K562 (cell line): ENCODE measurements around the gene VILL. TPM values are rescaled to one million over a fixed set of nuclear protein-coding genes. Genes with fewer than 3 reads are reported as not detected.

Experiments
- ATAC-seq: fragments of 200-7000 bp; cut with Tn5 transposase; 3 replicates; pipeline ENCODE4 v1.9.1; 2020; ENCODE audit warnings: moderate library complexity
- BruUV-seq: library from RNA; stranded (reverse); fragments of 400-500 nt; replicated peaks from 2 replicates; lab custom pipeline; 2021; lab: Mats Ljungman, UMichigan
- CTCF ChIA-PET: fragments of 300-600 bp; formaldehyde crosslinking; extraction: SDS; loops from one replicate; lab custom pipeline; 2021; ENCODE audit warnings: low intra/inter-chr PET ratio; lab: Yijun Ruan, JAX
- POLR2A ChIA-PET: fragments of 300-600, 350-650 bp; sonication (Branson Sonifier 250); formaldehyde crosslinking; extraction: SDS; loops from one replicate; lab custom pipeline; 2021; ENCODE audit warnings: antibody characterized with exemption, inconsistent platforms; lab: Yijun Ruan, JAX
- DNase-seq, 4 experiments: peaks; one replicate each; pipeline versions ENCODE4 v3.0.0 to v3.0.0-alpha.2; 2011 to 2018; ENCODE audit warnings: low spot score in 3 of 4, mixed read lengths in 3 of 4; ENCODE audit errors: extremely low read depth in 1 of 4
- FAIRE-seq: peaks from 2 replicates; lab custom pipeline; 2011; peaks lifted over from hg19 to GRCh38; lab: Jason Lieb, UNC
- H2AFZ ChIP-seq: 2 replicates; pipeline ENCODE4 v1.6.0; 2011; ENCODE audit warnings: low read depth, low read length, control low read depth, inconsistent platforms
- H3K27ac ChIP-seq: fragments of 200-600 bp; 3 replicates; pipeline ENCODE4 v1.8.0; 2011; ENCODE audit warnings: low read depth, mild to moderate bottlenecking, control low read depth, inconsistent platforms, low read length, moderate library complexity, mixed read lengths; ENCODE audit errors: extremely low read depth
- H3K27me3 ChIP-seq, 2 experiments: fragments of 300-600 bp in 1 of 2; 2 replicates in 1 of 2; 3 replicates in 1 of 2; pipeline versions ENCODE4 v1.6.0 to v1.8.0; 2011; ENCODE audit warnings: inconsistent platforms in 2 of 2, low read length in 2 of 2, mild to moderate bottlenecking in 1 of 2, mixed read lengths in 1 of 2, moderate library complexity in 1 of 2; ENCODE audit not compliant: control insufficient read depth in 2 of 2, insufficient read depth in 2 of 2
- H3K36me3 ChIP-seq: fragments of 300-600 bp; 3 replicates; pipeline ENCODE4 v1.8.0; 2011; ENCODE audit warnings: mild to moderate bottlenecking, low read length, inconsistent platforms; ENCODE audit not compliant: control insufficient read depth, insufficient read depth
- H3K4me1 ChIP-seq, 2 experiments: fragments of 200-600 bp in 1 of 2; replicated peaks in 1 of 2; 2 replicates in 1 of 2; 3 replicates in 1 of 2; pipeline versions ENCODE4 v1.5.1 to v1.8.0; 2011; ENCODE audit warnings: inconsistent platforms in 2 of 2, low read length in 2 of 2, mild to moderate bottlenecking in 1 of 2, mixed read lengths in 1 of 2, moderate library complexity in 1 of 2; ENCODE audit not compliant: control insufficient read depth in 2 of 2, insufficient read depth in 2 of 2
- H3K4me2 ChIP-seq: 2 replicates; pipeline ENCODE4 v1.6.1; 2011; ENCODE audit warnings: low read length, control low read depth, inconsistent platforms, mixed read lengths; ENCODE audit not compliant: insufficient read depth
- H3K4me3 ChIP-seq: fragments of 200-600 bp; sonication (generic), shearing (Covaris generic); 2 replicates; pipeline ENCODE4 v1.5.1; 2016; ENCODE audit warnings: control low read depth, inconsistent platforms
- H3K79me2 ChIP-seq: fragments of 200-600 bp; 3 replicates; pipeline ENCODE4 v1.8.0; 2011; ENCODE audit warnings: low read length, inconsistent platforms; ENCODE audit not compliant: control insufficient read depth, insufficient read depth
- H3K9ac ChIP-seq, 2 experiments: 2 replicates each; pipeline versions ENCODE4 v1.6.0 to v1.6.1; 2011; ENCODE audit warnings: low read depth in 2 of 2, low read length in 2 of 2, control low read depth in 1 of 2, inconsistent platforms in 1 of 2, mild to moderate bottlenecking in 1 of 2, mixed read lengths in 1 of 2; ENCODE audit not compliant: insufficient read depth in 1 of 2
- H3K9me1 ChIP-seq: one replicate; pipeline ENCODE4 v1.6.0; 2011; ENCODE audit warnings: inconsistent platforms, mild to moderate bottlenecking, low read length, moderate library complexity; ENCODE audit not compliant: control insufficient read depth, insufficient read depth
- H3K9me3 ChIP-seq: replicated peaks from 2 replicates; pipeline ENCODE4 v1.5.1; 2011; ENCODE audit warnings: low read depth, low read length, inconsistent platforms; ENCODE audit not compliant: control insufficient read depth, insufficient read depth
- H4K20me1 ChIP-seq: replicated peaks from 2 replicates; pipeline ENCODE4 v1.6.1; 2011; ENCODE audit warnings: low read length, inconsistent platforms, mixed read lengths; ENCODE audit not compliant: control insufficient read depth, insufficient read depth
- CBFA2T2 ChIP-seq: fragments of 450-650 bp; conservative IDR thresholded peaks from 2 replicates; pipeline ENCODE4 v1.6.1; 2017; ENCODE audit warnings: mild to moderate bottlenecking
- DPF2 ChIP-seq: fragments of 450-650 bp; IDR thresholded peaks from 2 replicates; pipeline ENCODE4 v1.6.1; 2016
- E2F3 ChIP-seq: fragments of 250-450 bp; sonication (Bioruptor Pico); IDR thresholded peaks from 2 replicates; pipeline ENCODE4 v1.4.0; 2020; ENCODE audit warnings: mild to moderate bottlenecking
- EZH2 ChIP-seq: IDR thresholded peaks from 2 replicates; pipeline ENCODE4 v1.6.1; 2012; ENCODE audit warnings: low read depth, mild to moderate bottlenecking, inconsistent platforms, low read length, borderline replicate concordance
- GABPB2 ChIP-seq: fragments of 250-450 bp; sonication (Bioruptor Pico); conservative IDR thresholded peaks from 2 replicates; pipeline ENCODE4 v1.5.1; 2021; ENCODE audit warnings: mild to moderate bottlenecking
- GATAD2B ChIP-seq: fragments of 450-650 bp; IDR thresholded peaks from 2 replicates; pipeline ENCODE4 v1.6.1; 2017; ENCODE audit warnings: mild to moderate bottlenecking, borderline replicate concordance
- ILF3 ChIP-seq: fragments of 450-650 bp; IDR thresholded peaks from 2 replicates; pipeline ENCODE4 v1.6.1; 2018; ENCODE audit warnings: antibody characterized with exemption, mild to moderate bottlenecking, moderate library complexity, borderline replicate concordance
- L3MBTL2 ChIP-seq: fragments of 450-650 bp; IDR thresholded peaks from 2 replicates; pipeline ENCODE4 v1.6.1; 2016; ENCODE audit warnings: mild to moderate bottlenecking, moderate library complexity
- PHB ChIP-seq: fragments of 250-450 bp; sonication (Bioruptor Pico); IDR thresholded peaks from 2 replicates; pipeline ENCODE4 v1.5.0; 2021
- SAFB ChIP-seq: fragments of 200-400 bp; formaldehyde crosslinking; IDR thresholded peaks from 2 replicates; pipeline ENCODE4 v1.6.1; 2017; ENCODE audit warnings: low read depth, low read length, borderline replicate concordance
- ZBTB1 ChIP-seq: sonication (generic); formaldehyde crosslinking; IDR thresholded peaks from 2 replicates; pipeline ENCODE4 v1.8.1; 2023; ENCODE audit warnings: missing genetic modification reagents, low read depth, mild to moderate bottlenecking, borderline replicate concordance
- ZBTB8A ChIP-seq: fragments of 450-650 bp; IDR thresholded peaks from 2 replicates; pipeline ENCODE4 v1.6.1; 2018; ENCODE audit warnings: mild to moderate bottlenecking, moderate library complexity; ENCODE audit not compliant: partially characterized antibody
- ZNF124 ChIP-seq: sonication (generic); formaldehyde crosslinking; IDR thresholded peaks from 2 replicates; pipeline ENCODE4 v1.8.1; 2022; ENCODE audit warnings: missing genetic modification reagents
- ZNF133 ChIP-seq: fragments of 250-450 bp; sonication (Bioruptor Pico); IDR thresholded peaks from 2 replicates; pipeline ENCODE4 v1.4.0; 2020; ENCODE audit warnings: mild to moderate bottlenecking
- WGBS: fragments of 100-300 bp; shearing (Covaris generic); methylation state at CpG from one replicate; pipeline ENCODE4 v1.1.6; 2016; ENCODE audit warnings: low coverage, mixed read lengths; ENCODE audit not compliant: insufficient coverage; ENCODE audit errors: missing lambda C conversion rate; 5-methylcytosine and 5-hydroxymethylcytosine counted together
- in situ Hi-C: fragments of 300-500 bp; cut with MboI; formaldehyde crosslinking; loops from 4 replicates; pipeline ENCODE4 v1.15.0; 2018; ENCODE audit warnings: inconsistent platforms, mixed read lengths
- intact Hi-C: fragments of 100-400 bp; cut with micrococcal nuclease; formaldehyde crosslinking; loops from 2 replicates; pipeline ENCODE4 v1.14.2; 2022
- polyA plus RNA-seq, 8 experiments: library from polyadenylated mRNA; depleted of rRNA in 4 of 8; stranded (reverse) in 5 of 8; unstranded in 3 of 8; fragments of >200 nt; fragmentation: Nextera tagmentation in 2 of 8; fragmentation: Illumina TruSeq in 1 of 8; extraction: Ambion mirVana in 2 of 8; extraction: Trizol in 1 of 8; gene quantifications; 2 replicates each; pipeline versions ENCODE4 v1.2.1 to v1.2.3, GENCODE V29; 2011 to 2014; ENCODE audit warnings: inconsistent platforms in 1 of 8, missing spikeins in 1 of 8
- total RNA-seq, 7 experiments: library from RNA; depleted of rRNA in 6 of 7; stranded (reverse); fragments of >200 nt in 6 of 7; fragmentation: Illumina TruSeq in 2 of 7; extraction: Trizol in 2 of 7; gene quantifications; 2 replicates each; pipeline versions ENCODE4 v1.2.1 to v1.2.3, GENCODE V29; 2011 to 2021; ENCODE audit warnings: low replicate concordance in 1 of 7
- TF ChIP-seq, protein P1 (sequence below): fragments of 250-450 bp; sonication (Bioruptor Pico); IDR thresholded peaks from 2 replicates; pipeline ENCODE4 v1.4.0; 2020; ENCODE audit warnings: borderline replicate concordance
- TF ChIP-seq, protein P2 (sequence below): sonication (generic); formaldehyde crosslinking; IDR thresholded peaks from 2 replicates; pipeline ENCODE4 v1.8.0; 2022; ENCODE audit warnings: mild to moderate bottlenecking, missing genetic modification reagents
- TF ChIP-seq, protein P3 (sequence below): fragments of 250-450 bp; sonication (Bioruptor Pico); IDR thresholded peaks from 2 replicates; pipeline ENCODE4 v1.5.0; 2021; ENCODE audit warnings: mild to moderate bottlenecking, moderate library complexity
- TF ChIP-seq, protein P4 (sequence below): IDR thresholded peaks from 3 replicates; pipeline ENCODE4 v1.6.1; 2011; ENCODE audit warnings: borderline replicate concordance, mild to moderate bottlenecking; ENCODE audit not compliant: insufficient read length, insufficient read depth

Gene VILL
- total and polyA plus RNA-seq, 9 of the 15 experiments (the other 6 are each of a cell fraction or from before 2014, with no cell fraction given) = 0.11 to 16.0 (median 8.8) TPM

DNA sequence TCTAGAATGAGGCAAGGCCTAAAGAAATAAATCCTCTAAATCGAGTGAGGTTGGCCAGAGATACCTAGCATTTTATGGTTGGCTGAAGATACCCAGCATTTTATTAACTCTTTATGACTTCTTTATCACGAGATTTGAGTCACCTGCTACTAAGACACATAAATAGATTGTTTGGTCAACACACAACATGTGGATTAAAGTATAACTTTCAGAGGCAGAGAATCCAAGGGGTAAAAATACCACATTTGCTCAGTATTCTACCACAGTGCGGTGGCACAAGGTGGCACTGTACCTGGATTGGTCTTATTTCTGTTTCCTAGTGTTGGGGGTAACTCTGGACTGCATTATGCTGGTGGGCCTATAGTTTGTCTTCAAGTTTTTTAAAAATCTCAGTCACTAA, 27.0 kb upstream of the VILL start:
- no peak for ATAC-seq
- H3K9me1 ChIP-seq = no peaks in the 10 kb centered on the region
- FAIRE-seq = no peak
- no peak overlapping the region for H3K4me2 ChIP-seq
- 22% methylated on average over 3 of the region's 3 CpGs for WGBS
- no peaks in the 10 kb centered on the region for H4K20me1 ChIP-seq
- BruUV-seq = no TSS peak
- intact Hi-C loops (loop anchor here (10.0 kb wide), 1 partner anchor 409 kb away; no protein-coding TSS in a partner anchor), in situ Hi-C loops (no loop called here)
- H3K36me3 ChIP-seq = no peaks in the 10 kb centered on the region
- 0 out of 5 replicates have a peak, but pooled peaks cover 3 to 4% of the 10 kb centered on the region in 2 experiments for H3K27me3 ChIP-seq
- no peak overlapping the region for H2AFZ ChIP-seq
- CTCF ChIA-PET = interaction anchor here (0.8 kb wide), 1 partner anchor 106 kb away, joined by 3 read pairs; no protein-coding TSS in a partner anchor
- no peak overlapping the region for H3K27ac ChIP-seq
- no peak overlapping the region for H3K4me3 ChIP-seq
- H3K9ac ChIP-seq = no peak overlapping the region
- POLR2A ChIA-PET = interaction anchor here (0.6 to 1.0 kb wide), 3 partner anchors 8 to 43 kb away, joined by 3 to 5 read pairs (median 4); no protein-coding TSS in a partner anchor
- no peak for DNase-seq
- H3K9me3 ChIP-seq = no peaks in the 10 kb centered on the region
- H3K79me2 ChIP-seq = no peaks in the 10 kb centered on the region
- no peaks in the 10 kb centered on the region for H3K4me1 ChIP-seq
- no peak for TF ChIP-seq DPF2
- TF ChIP-seq, protein P1, sequence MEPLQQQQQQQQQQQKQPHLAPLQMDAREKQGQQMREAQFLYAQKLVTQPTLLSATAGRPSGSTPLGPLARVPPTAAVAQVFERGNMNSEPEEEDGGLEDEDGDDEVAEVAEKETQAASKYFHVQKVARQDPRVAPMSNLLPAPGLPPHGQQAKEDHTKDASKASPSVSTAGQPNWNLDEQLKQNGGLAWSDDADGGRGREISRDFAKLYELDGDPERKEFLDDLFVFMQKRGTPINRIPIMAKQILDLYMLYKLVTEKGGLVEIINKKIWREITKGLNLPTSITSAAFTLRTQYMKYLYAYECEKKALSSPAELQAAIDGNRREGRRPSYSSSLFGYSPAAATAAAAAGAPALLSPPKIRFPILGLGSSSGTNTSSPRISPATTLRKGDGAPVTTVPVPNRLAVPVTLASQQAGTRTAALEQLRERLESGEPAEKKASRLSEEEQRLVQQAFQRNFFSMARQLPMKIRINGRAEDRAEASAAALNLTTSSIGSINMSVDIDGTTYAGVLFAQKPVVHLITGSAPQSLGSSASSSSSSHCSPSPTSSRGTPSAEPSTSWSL = no peak
- no peak for TF ChIP-seq ILF3
- TF ChIP-seq ZBTB8A = no peak
- no peak for TF ChIP-seq ZNF124 (CRISPR knock-in tag)
- no peak for TF ChIP-seq PHB (CRISPR knock-in tag)
- TF ChIP-seq SAFB = no peak
- TF ChIP-seq, protein P2, sequence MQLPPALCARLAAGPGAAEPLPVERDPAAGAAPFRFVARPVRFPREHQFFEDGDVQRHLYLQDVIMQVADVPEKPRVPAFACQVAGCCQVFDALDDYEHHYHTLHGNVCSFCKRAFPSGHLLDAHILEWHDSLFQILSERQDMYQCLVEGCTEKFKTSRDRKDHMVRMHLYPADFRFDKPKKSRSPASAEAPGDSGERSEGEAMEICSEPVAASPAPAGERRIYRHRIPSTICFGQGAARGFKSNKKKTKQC (CRISPR knock-in tag) = no peak
- no peak for TF ChIP-seq CBFA2T2
- TF ChIP-seq GATAD2B = no peak
- TF ChIP-seq, protein P3, sequence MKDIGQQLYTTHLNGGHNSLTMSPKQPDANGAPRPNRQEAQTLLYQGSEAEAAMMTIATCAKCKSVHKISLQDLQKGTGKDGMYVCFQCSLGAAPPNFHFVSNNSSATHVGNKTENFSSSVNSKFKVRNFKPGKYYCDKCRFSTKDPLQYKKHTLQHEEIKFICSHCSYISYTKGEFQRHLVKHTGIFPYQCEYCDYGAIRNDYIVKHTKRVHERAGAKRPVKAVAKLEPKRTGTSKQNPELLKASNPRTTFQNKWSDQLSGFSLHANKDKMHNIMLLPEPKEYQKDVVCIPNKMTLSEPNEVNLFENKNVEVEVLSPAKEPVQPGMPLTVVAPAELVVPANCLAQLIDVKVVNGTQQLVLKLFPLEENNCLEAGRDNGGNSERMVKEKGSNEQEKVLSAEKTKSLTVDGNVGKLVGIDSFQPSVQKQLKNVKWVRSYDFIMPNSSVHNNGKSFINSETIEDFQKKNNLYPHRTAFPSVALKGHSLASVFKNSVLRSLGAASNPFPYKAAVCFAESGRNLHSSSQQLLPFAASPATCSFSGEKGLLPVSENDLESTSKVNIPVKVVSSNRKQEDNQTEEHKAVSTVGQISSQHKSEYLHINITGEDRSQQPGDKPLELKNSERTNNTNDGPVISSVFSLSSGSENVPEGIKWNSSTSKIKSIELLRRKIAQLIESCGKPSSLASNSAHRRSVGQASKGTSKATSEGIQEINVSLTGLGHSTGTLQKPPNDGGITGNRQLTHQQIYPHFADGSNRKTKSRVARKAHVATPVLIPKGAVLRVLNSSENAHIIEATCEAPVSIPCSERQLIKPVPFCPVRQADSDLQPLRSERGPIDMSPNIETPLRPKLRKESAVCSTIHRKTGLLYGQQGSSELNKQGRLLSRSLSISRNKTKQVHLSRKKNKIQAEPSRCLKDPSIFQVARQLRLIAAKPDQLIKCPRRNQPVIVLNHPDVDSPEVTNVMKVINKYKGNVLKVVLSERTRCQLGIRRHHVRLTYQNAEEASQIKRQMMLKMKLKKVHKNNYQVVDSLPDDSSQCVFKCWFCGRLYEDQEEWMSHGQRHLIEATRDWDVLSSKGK (CRISPR knock-in tag) = no peak
- no peak for TF ChIP-seq L3MBTL2
- TF ChIP-seq ZNF133 (CRISPR knock-in tag) = no peak
- no peak for TF ChIP-seq E2F3 (CRISPR knock-in tag)
- no peak for TF ChIP-seq EZH2
- no peak for TF ChIP-seq GABPB2 (CRISPR knock-in tag)
- TF ChIP-seq ZBTB1 (CRISPR knock-in tag) = no peak
- TF ChIP-seq, protein P4, sequence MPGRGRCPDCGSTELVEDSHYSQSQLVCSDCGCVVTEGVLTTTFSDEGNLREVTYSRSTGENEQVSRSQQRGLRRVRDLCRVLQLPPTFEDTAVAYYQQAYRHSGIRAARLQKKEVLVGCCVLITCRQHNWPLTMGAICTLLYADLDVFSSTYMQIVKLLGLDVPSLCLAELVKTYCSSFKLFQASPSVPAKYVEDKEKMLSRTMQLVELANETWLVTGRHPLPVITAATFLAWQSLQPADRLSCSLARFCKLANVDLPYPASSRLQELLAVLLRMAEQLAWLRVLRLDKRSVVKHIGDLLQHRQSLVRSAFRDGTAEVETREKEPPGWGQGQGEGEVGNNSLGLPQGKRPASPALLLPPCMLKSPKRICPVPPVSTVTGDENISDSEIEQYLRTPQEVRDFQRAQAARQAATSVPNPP = no peak
